IMR-90 (cell line): ENCODE data around the gene OSGIN1. TPM values are rescaled to one million over a fixed set of nuclear protein-coding genes. Genes with fewer than 3 reads are reported as not detected.

Source experiments
- ATAC-seq: fragments of 200-7000 bp; cut with Tn5 transposase; 2 replicates; pipeline ENCODE4 v1.9.1; 2020; ENCODE audit warnings: low read depth, mild to moderate bottlenecking, moderate library complexity
- BruUV-seq: library from RNA; stranded (reverse); fragments of 400-500 nt; replicated peaks from 2 replicates; lab custom pipeline; 2021; lab: Mats Ljungman, UMichigan
- CTCF ChIA-PET: fragments of 300-600 bp; formaldehyde crosslinking; extraction: SDS; loops from one replicate; lab custom pipeline; 2021; ENCODE audit warnings: antibody characterized with exemption; lab: Yijun Ruan, JAX
- POLR2A ChIA-PET: fragments of 300-600 bp; sonication (Branson Sonifier 250); formaldehyde crosslinking; loops from one replicate; lab custom pipeline; 2022; ENCODE audit warnings: antibody characterized with exemption; ENCODE audit not compliant: unreplicated experiment; lab: Charles Lee
- DNase-seq: peaks from one replicate; pipeline ENCODE4 v3.0.0; 2013
- H2AFZ ChIP-seq: replicated peaks from 2 replicates; pipeline ENCODE3; 2013; ENCODE audit warnings: low read length, mild to moderate bottlenecking; ENCODE audit not compliant: poor library complexity
- H2AK5ac ChIP-seq: 2 replicates; pipeline ENCODE4 v1.6.1; 2013; ENCODE audit warnings: low read depth, low read length, inconsistent platforms
- H2AK9ac ChIP-seq: replicated peaks from 2 replicates; pipeline ENCODE3; 2013; ENCODE audit warnings: mild to moderate bottlenecking, low read depth, low read length, moderate library complexity; ENCODE audit not compliant: poor library complexity
- H2BK120ac ChIP-seq: 2 replicates; pipeline ENCODE4 v1.6.1; 2013; ENCODE audit warnings: low read depth, low read length, inconsistent platforms
- H2BK15ac ChIP-seq: 3 replicates; pipeline ENCODE4 v1.6.1; 2013; ENCODE audit warnings: low read depth, low read length, inconsistent platforms
- H2BK20ac ChIP-seq: 2 replicates; pipeline ENCODE4 v1.6.1; 2013; ENCODE audit warnings: low read depth, mild to moderate bottlenecking, inconsistent platforms, low read length, moderate library complexity
- H2BK5ac ChIP-seq: 2 replicates; pipeline ENCODE4 v1.6.1; 2013; ENCODE audit warnings: mild to moderate bottlenecking, low read depth, low read length, inconsistent platforms; ENCODE audit not compliant: poor library complexity, severe bottlenecking
- H3K14ac ChIP-seq: replicated peaks from 2 replicates; pipeline ENCODE4 v1.6.1; 2013; ENCODE audit warnings: low read depth, low read length, inconsistent platforms
- H3K18ac ChIP-seq: 2 replicates; pipeline ENCODE4 v1.6.1; 2013; ENCODE audit warnings: low read depth, low read length, control low read depth
- H3K23ac ChIP-seq: 2 replicates; pipeline ENCODE4 v1.6.1; 2013; ENCODE audit warnings: low read depth, low read length, inconsistent platforms
- H3K27ac ChIP-seq: 2 replicates; pipeline ENCODE4 v1.5.1; 2013; ENCODE audit warnings: mild to moderate bottlenecking, control low read depth, low read length; ENCODE audit not compliant: insufficient read depth
- H3K27me3 ChIP-seq: 2 replicates; pipeline ENCODE4 v1.6.1; 2013; ENCODE audit warnings: low read length; ENCODE audit not compliant: control insufficient read depth, insufficient read depth
- H3K36me3 ChIP-seq: 2 replicates; pipeline ENCODE4 v1.6.1; 2013; ENCODE audit warnings: low read length, mixed read lengths; ENCODE audit not compliant: control insufficient read depth, insufficient read depth
- H3K4ac ChIP-seq: 2 replicates; pipeline ENCODE4 v1.6.1; 2013; ENCODE audit warnings: low read depth, low read length, inconsistent platforms
- H3K4me1 ChIP-seq: 2 replicates; pipeline ENCODE4 v1.6.1; 2013; ENCODE audit warnings: low read length, mixed read lengths; ENCODE audit not compliant: control insufficient read depth, insufficient read depth
- H3K4me2 ChIP-seq: 2 replicates; pipeline ENCODE4 v1.6.1; 2013; ENCODE audit warnings: low read depth, mild to moderate bottlenecking, control low read depth, low read length, moderate library complexity
- H3K4me3 ChIP-seq: 2 replicates; pipeline ENCODE4 v1.5.1; 2013; ENCODE audit warnings: low read depth, mild to moderate bottlenecking, control low read depth, low read length, moderate library complexity; ENCODE audit not compliant: insufficient read depth
- H3K56ac ChIP-seq: 2 replicates; pipeline ENCODE4 v1.6.1; 2013; ENCODE audit warnings: low read length, inconsistent platforms; ENCODE audit not compliant: insufficient read depth; ENCODE audit errors: extremely low read depth
- H3K79me1 ChIP-seq, 2 experiments: 2 replicates each; pipeline ENCODE4 v1.6.1; 2013; ENCODE audit warnings: low read length in 2 of 2, inconsistent platforms in 1 of 2, low read depth in 1 of 2
- H3K9ac ChIP-seq: 2 replicates; pipeline ENCODE4 v1.6.1; 2013; ENCODE audit warnings: low read depth, low read length, control low read depth
- H3K9me1 ChIP-seq: 2 replicates; pipeline ENCODE4 v1.6.1; 2013; ENCODE audit warnings: low read length, inconsistent platforms; ENCODE audit not compliant: insufficient read depth
- H3K9me3 ChIP-seq: 2 replicates; pipeline ENCODE4 v1.6.1; 2013; ENCODE audit warnings: low read length; ENCODE audit not compliant: control insufficient read depth, insufficient read depth
- H4K20me1 ChIP-seq: 2 replicates; pipeline ENCODE4 v1.6.1; 2013; ENCODE audit warnings: low read length, inconsistent platforms; ENCODE audit not compliant: insufficient read depth
- H4K5ac ChIP-seq: 2 replicates; pipeline ENCODE4 v1.6.1; 2013; ENCODE audit warnings: mild to moderate bottlenecking, low read depth, low read length, control low read depth
- H4K8ac ChIP-seq, 2 experiments: 2 replicates each; pipeline ENCODE4 v1.6.1; 2013; ENCODE audit warnings: low read depth in 2 of 2, low read length in 2 of 2, control low read depth in 1 of 2, inconsistent platforms in 1 of 2
- H4K91ac ChIP-seq: 2 replicates; pipeline ENCODE4 v1.6.1; 2013; ENCODE audit warnings: low read depth, low read length, inconsistent platforms; ENCODE audit not compliant: insufficient read depth
- CTCF ChIP-seq: conservative IDR thresholded peaks from 2 replicates; pipeline ENCODE4 v1.5.1; 2012; ENCODE audit warnings: mild to moderate bottlenecking, low read depth, low read length, improper control_type of control experiment
- FOS ChIP-seq: fragments of 150-350 bp; IDR thresholded peaks from 2 replicates; pipeline ENCODE4 v1.6.1; 2016; ENCODE audit warnings: low read depth, low read length
- MXI1 ChIP-seq: IDR thresholded peaks from 2 replicates; pipeline ENCODE4 v1.6.1; 2012; ENCODE audit warnings: low read depth, mild to moderate bottlenecking, low read length, moderate library complexity, borderline replicate concordance
- POLR2A ChIP-seq: IDR thresholded peaks from 2 replicates; pipeline ENCODE4 v1.6.1; 2012; ENCODE audit warnings: mild to moderate bottlenecking, low read depth, low read length
- RCOR1 ChIP-seq: IDR thresholded peaks from 2 replicates; pipeline ENCODE4 v1.6.1; 2012; ENCODE audit warnings: mild to moderate bottlenecking, low read length, improper control_type of control experiment; ENCODE audit not compliant: insufficient replicate concordance
- WGBS, 2 experiments: methylation state at CpG; one replicate each; pipeline versions ENCODE4 v1.1.5 to v1.1.7; 2013; ENCODE audit warnings: missing lambda C conversion rate in 2 of 2; ENCODE audit not compliant: insufficient read length in 1 of 2; ENCODE audit errors: extremely low coverage in 2 of 2; 5-methylcytosine and 5-hydroxymethylcytosine counted together
- dilution Hi-C: fragments of 300-500 bp; cut with HindIII; formaldehyde crosslinking; loops from one replicate; pipeline ENCODE4 v1.14.3; 2018; ENCODE audit warnings: low sequenced_read_pairs; ENCODE audit not compliant: unreplicated experiment
- in situ Hi-C: fragments of 300-500 bp; cut with MboI; formaldehyde crosslinking; loops from 3 replicates; pipeline ENCODE4 v1.14.3; 2019; ENCODE audit warnings: low sequenced_read_pairs, inconsistent platforms, mixed read lengths
- intact Hi-C: fragments of 100-400 bp; cut with micrococcal nuclease; formaldehyde crosslinking; loops from 2 replicates; pipeline ENCODE4 v1.10.0; 2022
- polyA plus RNA-seq, 3 experiments: library from polyadenylated mRNA; depleted of rRNA; stranded (reverse); fragments of >200 nt; gene quantifications; 2 replicates each; pipeline ENCODE4 v1.2.3, GENCODE V29; 2012; ENCODE audit warnings: low replicate concordance in 1 of 3
- total RNA-seq: library from RNA; depleted of rRNA; stranded (reverse); fragments of >200 nt; gene quantifications from 2 replicates; pipeline ENCODE4 v1.2.3, GENCODE V29; 2012
- TF ChIP-seq, protein P1 (sequence below): fragments of 150-350 bp; IDR thresholded peaks from 2 replicates; pipeline ENCODE4 v1.6.1; 2016; ENCODE audit warnings: low read depth, mild to moderate bottlenecking, low read length, moderate library complexity, borderline replicate concordance
- TF ChIP-seq, protein P2 (sequence below): fragments of 150-350 bp; IDR thresholded peaks from 2 replicates; pipeline ENCODE4 v1.6.1; 2017; ENCODE audit warnings: mild to moderate bottlenecking, antibody characterized with exemption, low read length, low read depth

OSGIN1 gene
- total and polyA plus RNA-seq, 2 of the 4 experiments (the other 2 are of a cell fraction) = 0.90 to 6.4 TPM

- ChIA-PET CTCF (no interaction called here), POLR2A (no interaction called here)
- H2BK120ac ChIP-seq = no peak overlapping the region
- H3K4me2 ChIP-seq = no peak overlapping the region
- no peak overlapping the region for H3K4ac ChIP-seq
- no peaks in the 10 kb centered on the region; the same call in 1 of the 2 replicates for H3K27me3 ChIP-seq
- H4K91ac ChIP-seq = no peak overlapping the region
- no peak overlapping the region for H4K5ac ChIP-seq
- H3K27ac ChIP-seq = no peak overlapping the region
- H3K23ac ChIP-seq = no peak overlapping the region
- intact Hi-C loops (no loop called here), in situ Hi-C loops (no loop called here), dilution Hi-C loops (no loop called here)
- peak; percentile 66 for DNase-seq
- no peak overlapping the region for H4K8ac ChIP-seq
- no TSS peak for BruUV-seq
- no peak overlapping the region for H2AK5ac ChIP-seq
- no peak; the same call in 1 of the 2 replicates for ATAC-seq
- no peak overlapping the region for H3K18ac ChIP-seq
- H3K9me3 ChIP-seq = no peaks in the 10 kb centered on the region
- H3K4me3 ChIP-seq = no peak overlapping the region
- TF ChIP-seq, protein P1, sequence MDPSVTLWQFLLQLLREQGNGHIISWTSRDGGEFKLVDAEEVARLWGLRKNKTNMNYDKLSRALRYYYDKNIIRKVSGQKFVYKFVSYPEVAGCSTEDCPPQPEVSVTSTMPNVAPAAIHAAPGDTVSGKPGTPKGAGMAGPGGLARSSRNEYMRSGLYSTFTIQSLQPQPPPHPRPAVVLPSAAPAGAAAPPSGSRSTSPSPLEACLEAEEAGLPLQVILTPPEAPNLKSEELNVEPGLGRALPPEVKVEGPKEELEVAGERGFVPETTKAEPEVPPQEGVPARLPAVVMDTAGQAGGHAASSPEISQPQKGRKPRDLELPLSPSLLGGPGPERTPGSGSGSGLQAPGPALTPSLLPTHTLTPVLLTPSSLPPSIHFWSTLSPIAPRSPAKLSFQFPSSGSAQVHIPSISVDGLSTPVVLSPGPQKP = no peak
- TF ChIP-seq RCOR1 (no peak), MXI1 (no peak), POLR2A (no peak), FOS (no peak), CTCF (no peak)
- TF ChIP-seq, protein P2, sequence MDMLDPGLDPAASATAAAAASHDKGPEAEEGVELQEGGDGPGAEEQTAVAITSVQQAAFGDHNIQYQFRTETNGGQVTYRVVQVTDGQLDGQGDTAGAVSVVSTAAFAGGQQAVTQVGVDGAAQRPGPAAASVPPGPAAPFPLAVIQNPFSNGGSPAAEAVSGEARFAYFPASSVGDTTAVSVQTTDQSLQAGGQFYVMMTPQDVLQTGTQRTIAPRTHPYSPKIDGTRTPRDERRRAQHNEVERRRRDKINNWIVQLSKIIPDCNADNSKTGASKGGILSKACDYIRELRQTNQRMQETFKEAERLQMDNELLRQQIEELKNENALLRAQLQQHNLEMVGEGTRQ = no peak
- peaks cover 8% of the 10 kb centered on the region for H3K4me1 ChIP-seq
- H3K9me1 ChIP-seq = no peaks in the 10 kb centered on the region; the same call in 1 of the 2 replicates
- peak overlapping the region; percentile 3 for H2AFZ ChIP-seq
- no peak overlapping the region for H3K14ac ChIP-seq
- no peak overlapping the region for H2BK20ac ChIP-seq
- H2AK9ac ChIP-seq = no peak overlapping the region
- no peaks in the 10 kb centered on the region for H4K20me1 ChIP-seq
- H3K36me3 ChIP-seq = no peaks in the 10 kb centered on the region
- no peak overlapping the region for H2BK15ac ChIP-seq
- H2BK5ac ChIP-seq = no peak overlapping the region
- H3K56ac ChIP-seq = no peak overlapping the region
- no peaks in the 10 kb centered on the region for H3K79me1 ChIP-seq
- 94% methylated on average over 15 of the region's 25 CpGs; no CpG with 5 or more reads in 1 of the 2 experiments for WGBS, 2 experiments
- H3K9ac ChIP-seq = no peak overlapping the region
These were observed 19.9 kb upstream of the OSGIN1 start for GRCh38 chr16:83932955-83933673.
